Right lobe of liver (tissue), 6 donors: ENCODE results near the gene NRAP. TPM values are rescaled to one million over a fixed set of nuclear protein-coding genes. Genes with fewer than 3 reads are reported as not detected.

ENCODE experiments used
- ATAC-seq, 4 donors: fragments of 200-7000 bp; cut with Tn5 transposase; one replicate each; pipeline ENCODE4 v1.9.1; 2020; ENCODE audit warnings: mild to moderate bottlenecking in 4 of 4, moderate library complexity in 4 of 4
- DNase-seq, 3 donors: peaks; one replicate each; pipeline ENCODE4 v3.0.0-alpha.2; 2020
- H3K27ac ChIP-seq, 3 donors: fragments of 200-600 bp; one replicate each; pipeline ENCODE4 v1.8.0; 2022
- H3K27me3 ChIP-seq, 2 donors: fragments of 200-600 bp; one replicate each; pipeline ENCODE4 v1.8.0; 2022
- H3K36me3 ChIP-seq, 4 donors: fragments of 200-600 bp; sonication (generic) in 1 of 4; one replicate each; pipeline versions ENCODE4 v1.5.1 to v1.8.0; 2017 to 2022; ENCODE audit warnings: control low read depth in 1 of 4
- H3K4me1 ChIP-seq, 4 donors: fragments of 200-600 bp; sonication (generic) in 1 of 4; one replicate each; pipeline versions ENCODE4 v1.5.1 to v1.8.0; 2017 to 2022; ENCODE audit warnings: control low read depth in 1 of 4
- H3K4me3 ChIP-seq, 3 donors: fragments of 200-600 bp; one replicate each; pipeline ENCODE4 v1.8.0; 2022
- H3K9me3 ChIP-seq, 4 donors: fragments of 200-600 bp; sonication (generic) in 1 of 4; one replicate each; pipeline versions ENCODE4 v1.5.1 to v1.8.0; 2017 to 2022; ENCODE audit warnings: control low read depth in 1 of 4
- CTCF ChIP-seq, 4 donors: fragments of 200-600 bp in 3 of 4; fragments of 450-650 bp in 1 of 4; IDR thresholded peaks; one replicate each; pipeline versions ENCODE4 v1.5.1 to v1.8.0; 2016 to 2022; ENCODE audit warnings: antibody characterized with exemption in 4 of 4, mild to moderate bottlenecking in 2 of 4
- POLR2A ChIP-seq: fragments of 450-650 bp; IDR thresholded peaks from one replicate; pipeline ENCODE4 v1.6.1; 2017; ENCODE audit warnings: antibody characterized with exemption, mild to moderate bottlenecking
- WGBS: methylation state at CpG from one replicate; pipeline ENCODE4 v1.1.6; 2018; ENCODE audit warnings: low coverage, low lambda C conversion rate; ENCODE audit not compliant: insufficient coverage; ENCODE audit errors: missing lambda C conversion rate; 5-methylcytosine and 5-hydroxymethylcytosine counted together
- intact Hi-C, 2 donors: fragments of 100-400 bp; cut with DNase I; formaldehyde crosslinking; loops; one replicate each; pipeline versions ENCODE4 v1.11.2 to v1.14.1; 2022
- total RNA-seq, 6 experiments: library from RNA; depleted of rRNA in 2 of 6; stranded (reverse); fragments of >200 nt in 2 of 6; fragmentation: NEBNext Ultra II Directional in 3 of 6; extraction: Animal tissue kit (Norgen Biotek cat#: 25700) in 3 of 6; gene quantifications; one replicate each; pipeline versions ENCODE4 v1.1.0 to v1.2.4, GENCODE V29; 2016 to 2023
- donor health status: DM: no; HTN: yes; CAD: no.
- donor health status: DM: no; HTN: no; CAD: no.
- donor health status: DM: no; HTN: no; CAD: no.
- donor health status: DM: no; HTN: yes; CAD: no.
- donor health status: DM: no; HTN: yes; CAD: no.

Gene NRAP
- total RNA-seq, 6 experiments from 2014 or later: 0.07 to 1.9 (median 0.22) TPM; not detected in 1

- no peaks in the 10 kb centered on the region for H3K36me3 ChIP-seq
- intact Hi-C loops: no loop called here
- ATAC-seq (no peak), DNase-seq (no peak)
- H3K4me1 ChIP-seq: peaks cover 0 to 27% (median 11%) of the 10 kb centered on the region in 4 donors
- H3K4me3 ChIP-seq: no peak overlapping the region
- no peak overlapping the region for H3K27ac ChIP-seq
- no peaks in the 10 kb centered on the region for H3K9me3 ChIP-seq
- WGBS: 68% methylated on average over 6 of the region's 6 CpGs
- H3K27me3 ChIP-seq: no peaks in the 10 kb centered on the region
- TF ChIP-seq CTCF (IDR thresholded peaks at IDR 0.05) (no peak), POLR2A (no peak)
Measured at GRCh38 chr10:113627836-113628235, 36.0 kb downstream of the NRAP start.

DNA sequence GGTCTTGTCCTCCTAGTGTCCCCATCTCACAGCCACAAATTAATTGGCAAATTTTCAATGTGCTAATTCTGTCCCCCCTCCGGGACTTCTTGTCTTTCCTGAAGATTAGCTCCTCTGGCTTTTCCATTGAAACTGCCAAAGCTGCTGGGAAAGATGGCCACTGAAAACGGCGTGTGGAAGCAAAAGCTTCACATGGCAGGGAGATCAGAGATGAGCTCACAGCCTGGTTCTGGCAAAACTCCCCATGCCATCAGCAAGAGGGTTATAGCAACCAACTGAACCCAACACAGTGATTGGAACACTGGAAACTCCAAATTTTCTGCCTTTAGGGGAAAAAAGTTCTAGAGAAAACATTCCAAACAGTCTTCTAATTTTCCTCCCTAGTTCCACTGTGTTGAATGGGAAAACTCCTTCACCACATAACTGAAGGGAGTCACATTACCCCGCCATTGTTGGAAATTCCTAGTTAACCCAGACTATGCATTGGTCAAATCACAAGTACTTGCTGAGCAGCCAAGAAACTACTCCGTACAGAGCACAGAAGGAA lies 37.0 kb downstream of the NRAP start:
- Histone ChIP-seq H3K9me3 (no peaks in the 10 kb centered on the region), H3K27ac (no peak overlapping the region), H3K27me3 (no peaks in the 10 kb centered on the region), H3K4me1 (peaks cover 0 to 21% (median 7%) of the 10 kb centered on the region in 4 donors), H3K36me3 (no peaks in the 10 kb centered on the region), H3K4me3 (no peak overlapping the region)
- 81% methylated on average over 3 of the region's 5 CpGs for WGBS
- intact Hi-C loops: no loop called here
- no peak for DNase-seq
- TF ChIP-seq POLR2A (no peak), CTCF (IDR thresholded peaks at IDR 0.05) (no peak)
- ATAC-seq: no peak

DNA sequence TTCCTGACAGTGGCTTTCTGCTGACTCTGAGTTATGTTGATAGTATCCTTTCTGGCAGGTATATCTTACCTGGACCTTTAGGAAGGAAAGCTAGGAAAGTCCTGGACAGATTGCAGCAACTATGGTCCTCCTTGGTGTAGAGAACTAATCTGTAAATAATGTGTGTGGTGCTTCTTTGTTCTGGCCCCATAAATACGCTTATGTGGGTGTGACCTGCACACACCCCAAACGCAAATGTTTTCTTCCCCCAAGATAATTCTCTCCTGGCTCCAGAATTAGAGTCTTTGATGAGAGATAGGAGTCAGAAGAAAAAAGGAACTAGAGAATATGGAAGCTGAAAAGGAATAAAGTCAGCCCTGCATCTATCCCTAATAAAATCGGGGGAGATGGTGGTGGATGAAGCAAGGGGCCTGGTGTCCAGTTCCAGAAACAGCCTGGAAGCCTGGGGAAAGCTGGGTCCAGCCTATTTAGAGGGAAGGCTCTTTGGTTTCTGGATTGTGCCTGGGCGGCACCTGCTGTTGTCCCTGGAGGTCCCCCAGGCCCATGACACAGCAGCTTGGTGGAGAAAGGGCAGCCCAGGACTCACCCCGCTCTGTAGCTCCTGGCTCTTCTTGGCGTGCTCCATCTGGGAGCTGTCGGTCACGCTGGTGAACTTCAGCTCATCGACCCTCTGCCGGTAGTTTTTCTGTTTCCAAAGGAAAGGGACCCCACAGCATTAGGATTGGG lies 38.2 kb downstream of the NRAP start:
- no peaks in the 10 kb centered on the region for H3K36me3 ChIP-seq
- no peak for TF ChIP-seq CTCF (IDR thresholded peaks at IDR 0.05)
- no peak for TF ChIP-seq POLR2A
- no peak overlapping the region for H3K27ac ChIP-seq
- H3K4me3 ChIP-seq: no peak overlapping the region
- H3K27me3 ChIP-seq: no peaks in the 10 kb centered on the region
- no peak for DNase-seq
- ATAC-seq: no peak
- no peaks in the 10 kb centered on the region for H3K9me3 ChIP-seq
- H3K4me1 ChIP-seq: peaks cover 0 to 9% (median 1%) of the 10 kb centered on the region in 4 donors
- intact Hi-C loops: no loop called here
- WGBS: 76% methylated on average over 6 of the region's 10 CpGs

GRCh38 chr10:113622831-113623230 lies 41.0 kb downstream of the NRAP start:
- intact Hi-C loops: no loop called here
- Histone ChIP-seq H3K4me1 (peaks cover 0 to 11% (median 0%) of the 10 kb centered on the region in 4 donors), H3K27me3 (no peaks in the 10 kb centered on the region), H3K4me3 (no peak overlapping the region), H3K27ac (no peak overlapping the region), H3K9me3 (no peaks in the 10 kb centered on the region), H3K36me3 (no peaks in the 10 kb centered on the region)
- no peak for TF ChIP-seq CTCF (IDR thresholded peaks at IDR 0.05)
- 67% methylated on average over 4 of the region's 4 CpGs for WGBS
- ATAC-seq (no peak), DNase-seq (no peak)
